Stomach smooth muscle (tissue), 2 donors: Measurements from ENCODE around the gene HIP1R.

Experiments
- H3K27ac ChIP-seq: one replicate; pipeline ENCODE4 v1.7.0; 2013; ENCODE audit warnings: mild to moderate bottlenecking, low read length, inconsistent platforms
- H3K27me3 ChIP-seq, 2 donors: one replicate each; pipeline ENCODE4 v1.7.0; 2013; ENCODE audit warnings: low read length in 2 of 2; ENCODE audit not compliant: insufficient read depth in 2 of 2, control insufficient read depth in 1 of 2
- H3K36me3 ChIP-seq, 2 donors: one replicate each; pipeline ENCODE4 v1.7.0; 2013; ENCODE audit warnings: low read length in 2 of 2; ENCODE audit not compliant: control insufficient read depth in 2 of 2, insufficient read depth in 2 of 2
- H3K4me1 ChIP-seq: one replicate; pipeline ENCODE4 v1.7.0; 2013; ENCODE audit warnings: low read length; ENCODE audit not compliant: control insufficient read depth, insufficient read depth
- H3K4me3 ChIP-seq, 2 donors: one replicate each; pipeline ENCODE4 v1.7.0; 2013; ENCODE audit warnings: low read length in 2 of 2
- H3K9ac ChIP-seq, 2 donors: one replicate each; pipeline ENCODE4 v1.7.0; 2013; ENCODE audit warnings: low read length in 2 of 2, mild to moderate bottlenecking in 1 of 2
- H3K9me3 ChIP-seq, 2 donors: one replicate each; pipeline ENCODE4 v1.7.0; 2013; ENCODE audit warnings: low read length in 2 of 2; ENCODE audit not compliant: control insufficient read depth in 2 of 2
- donor health status: healthy.
- donor health status: Pancreatic carcinoma.

The HIP1R gene

DNA sequence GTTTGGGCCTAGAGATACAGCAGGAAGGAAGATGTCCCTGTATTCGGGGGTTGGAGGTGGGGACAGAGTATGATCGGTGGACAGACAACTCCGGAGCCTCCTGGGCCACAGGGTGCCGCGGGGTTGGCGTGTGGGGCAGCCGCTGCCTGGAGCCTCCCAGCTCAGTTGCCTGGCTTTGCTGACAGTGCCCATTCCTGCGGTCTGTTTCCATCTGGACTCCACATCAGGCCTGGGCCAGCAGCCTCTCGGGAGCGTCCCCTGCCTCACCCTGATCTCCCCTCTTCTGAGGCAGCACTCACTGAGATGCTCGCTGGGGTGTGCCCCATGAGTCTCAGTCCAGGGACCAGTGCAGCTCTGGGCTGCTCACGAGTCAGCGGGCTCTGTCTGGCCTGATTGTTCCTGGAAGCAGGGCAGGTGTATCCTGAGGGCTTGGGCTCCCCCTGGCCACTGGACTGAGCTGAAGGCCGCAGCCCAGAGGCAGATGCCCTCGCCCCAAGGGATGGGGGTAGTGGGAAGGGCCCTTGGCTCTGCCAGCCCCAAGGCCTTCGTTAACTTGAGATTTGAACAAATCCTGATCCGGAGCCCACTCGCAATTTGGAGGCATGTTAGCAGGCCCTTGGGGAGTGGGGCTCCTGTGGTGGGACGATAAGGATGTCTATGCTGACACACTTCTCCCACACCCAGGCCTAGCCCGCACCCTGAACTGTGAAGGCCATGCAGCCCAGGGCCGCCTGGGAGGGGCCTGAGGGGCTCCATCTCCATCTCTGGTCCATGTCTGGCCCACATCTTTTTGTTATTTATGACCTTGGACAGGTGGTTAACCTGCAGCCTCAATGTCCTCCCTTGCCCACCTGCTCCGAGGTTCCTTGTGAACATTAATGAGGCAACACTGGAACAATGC lies 7.5 kb downstream of the HIP1R start:
- Histone ChIP-seq H3K4me3 (no peak overlapping the region), H3K9ac (no peak overlapping the region), H3K27me3 (no peaks in the 10 kb centered on the region), H3K4me1 (peaks cover 9% of the 10 kb centered on the region), H3K36me3 (no peaks in the 10 kb centered on the region), H3K27ac (no peak overlapping the region), H3K9me3 (no peaks in the 10 kb centered on the region)

- Histone ChIP-seq H3K27ac (no peak overlapping the region), H3K9ac (no peak overlapping the region), H3K4me3 (no peak overlapping the region), H3K36me3 (no peaks in the 10 kb centered on the region), H3K9me3 (no peaks in the 10 kb centered on the region), H3K4me1 (peaks cover 9% of the 10 kb centered on the region), H3K27me3 (no peaks in the 10 kb centered on the region)
Measured at GRCh38 chr12:122843455-122843854, 8.2 kb downstream of the HIP1R start.

DNA sequence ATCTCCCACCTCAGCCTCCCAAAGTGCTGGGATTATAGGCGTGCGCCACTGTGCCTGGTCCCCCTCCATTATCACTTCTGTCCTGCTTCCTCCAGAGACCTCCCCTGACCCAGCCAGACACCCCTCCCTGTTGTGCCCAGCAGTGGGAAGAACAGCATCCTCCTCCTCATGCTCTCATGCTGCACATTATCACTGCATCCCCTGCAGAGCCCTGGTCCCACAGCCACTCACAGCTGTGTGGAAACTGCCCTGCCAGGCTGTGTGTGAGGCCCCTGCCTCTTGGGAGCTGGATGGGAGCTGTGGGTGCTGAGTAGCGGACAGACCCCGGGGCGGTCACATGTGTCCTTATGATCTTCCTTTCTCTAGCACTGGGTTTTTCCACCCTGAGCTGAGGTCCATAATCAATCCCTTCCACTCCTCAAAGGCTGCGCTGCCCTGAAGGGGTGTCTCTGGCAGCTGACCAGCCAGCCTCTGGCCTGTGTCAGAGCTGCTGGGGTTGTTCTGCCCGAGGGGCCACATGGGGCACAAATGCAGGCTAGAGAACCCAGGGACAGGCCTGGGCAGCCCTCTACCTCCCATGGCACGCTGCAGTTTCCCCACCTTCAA lies 9.2 kb downstream of the HIP1R start:
- Histone ChIP-seq H3K36me3 (no peaks in the 10 kb centered on the region), H3K4me1 (peaks cover 9% of the 10 kb centered on the region), H3K4me3 (no peak overlapping the region), H3K27me3 (no peaks in the 10 kb centered on the region), H3K9ac (no peak overlapping the region), H3K9me3 (no peaks in the 10 kb centered on the region), H3K27ac (no peak overlapping the region)

- Histone ChIP-seq H3K9me3 (no peaks in the 10 kb centered on the region), H3K9ac (no peak overlapping the region), H3K4me1 (peaks cover 9% of the 10 kb centered on the region), H3K36me3 (no peaks in the 10 kb centered on the region), H3K27me3 (no peaks in the 10 kb centered on the region), H3K27ac (no peak overlapping the region), H3K4me3 (no peak overlapping the region)
Measured at GRCh38 chr12:122845041-122845864, 10.0 kb downstream of the HIP1R start.

GRCh38 chr12:122845865-122846621 lies 10.8 kb downstream of the HIP1R start:
- no peak overlapping the region for H3K27ac ChIP-seq
- H3K4me3 ChIP-seq, result no peak overlapping the region
- peaks cover 9% of the 10 kb centered on the region for H3K4me1 ChIP-seq
- no peaks in the 10 kb centered on the region for H3K36me3 ChIP-seq
- no peaks in the 10 kb centered on the region for H3K9me3 ChIP-seq
- no peaks in the 10 kb centered on the region for H3K27me3 ChIP-seq
- H3K9ac ChIP-seq, result no peak overlapping the region

- Histone ChIP-seq H3K36me3 (no peaks in the 10 kb centered on the region), H3K4me1 (peaks cover 8% of the 10 kb centered on the region), H3K27me3 (no peaks in the 10 kb centered on the region), H3K4me3 (no peak overlapping the region), H3K9ac (no peak overlapping the region), H3K27ac (no peak overlapping the region), H3K9me3 (no peaks in the 10 kb centered on the region)
Measured at GRCh38 chr12:122846622-122847515, 11.6 kb downstream of the HIP1R start.

DNA sequence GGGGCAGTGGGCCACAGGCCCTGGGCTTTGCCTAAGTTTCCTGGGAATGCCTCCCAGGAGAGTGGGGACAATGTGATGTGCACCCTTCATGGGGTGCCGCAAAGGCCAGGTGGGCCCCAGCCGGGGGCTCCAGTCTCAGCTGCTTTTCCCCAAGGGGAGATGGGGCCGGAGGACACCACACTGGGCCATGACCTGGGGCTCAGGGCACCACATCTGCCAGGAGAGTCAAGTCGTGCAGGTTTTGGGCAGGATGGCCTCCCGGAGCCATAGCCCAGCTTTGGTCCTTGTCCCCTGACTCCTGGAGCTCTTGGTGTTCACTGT lies 12.2 kb downstream of the HIP1R start:
- Histone ChIP-seq H3K27ac (no peak overlapping the region), H3K36me3 (no peaks in the 10 kb centered on the region), H3K4me3 (no peak overlapping the region), H3K27me3 (no peaks in the 10 kb centered on the region), H3K4me1 (peaks cover 9% of the 10 kb centered on the region), H3K9ac (no peak overlapping the region), H3K9me3 (no peaks in the 10 kb centered on the region)

GRCh38 chr12:122847921-122848421 lies 12.7 kb downstream of the HIP1R start:
- Histone ChIP-seq H3K9me3 (no peaks in the 10 kb centered on the region), H3K9ac (no peak overlapping the region), H3K27me3 (no peaks in the 10 kb centered on the region), H3K27ac (no peak overlapping the region), H3K4me3 (no peak overlapping the region), H3K4me1 (peaks cover 9% of the 10 kb centered on the region), H3K36me3 (no peaks in the 10 kb centered on the region)

DNA sequence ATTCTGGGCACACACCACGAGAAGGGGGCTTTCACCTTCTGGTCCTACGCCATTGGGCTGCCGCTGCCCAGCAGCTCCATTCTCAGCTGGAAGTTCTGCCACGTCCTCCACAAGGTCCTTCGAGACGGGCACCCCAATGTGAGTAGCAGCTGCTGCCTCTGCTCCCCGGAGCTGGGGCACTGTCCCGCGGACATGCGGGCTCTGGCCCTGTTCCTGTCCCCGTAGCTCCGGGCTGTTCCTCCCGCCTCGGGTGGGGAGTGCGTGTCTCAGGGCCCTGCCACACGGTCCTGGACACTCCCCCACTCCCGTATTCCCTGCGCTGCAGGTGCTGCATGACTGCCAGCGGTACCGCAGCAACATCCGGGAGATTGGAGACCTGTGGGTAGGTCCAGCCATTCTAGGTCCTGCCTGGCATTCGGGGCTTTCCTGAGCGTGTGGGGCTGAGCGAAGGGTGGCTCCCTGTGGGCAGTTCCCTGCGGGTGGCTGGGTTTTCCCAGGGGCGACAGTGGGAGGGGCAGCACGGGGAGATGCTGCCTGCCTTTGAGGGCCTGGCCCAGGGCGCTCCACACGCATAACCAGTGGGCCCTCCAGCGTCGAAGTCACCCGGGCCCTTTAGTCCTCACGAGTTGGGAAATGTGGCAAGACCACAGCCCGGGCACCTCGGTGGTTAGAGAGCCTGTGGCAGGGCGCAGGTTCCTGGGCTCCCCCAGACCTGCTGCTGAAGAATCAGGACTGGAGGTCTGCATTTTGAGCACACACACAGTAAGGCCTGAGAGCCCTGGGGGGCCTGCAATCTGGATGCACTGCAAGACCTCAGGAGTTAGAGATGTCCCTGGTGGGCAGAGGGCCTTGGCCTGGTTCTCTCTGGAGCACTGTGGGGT lies 13.5 kb downstream of the HIP1R start:
- no peaks in the 10 kb centered on the region for H3K9me3 ChIP-seq
- H3K36me3 ChIP-seq, result no peaks in the 10 kb centered on the region
- no peak overlapping the region for H3K9ac ChIP-seq
- H3K4me3 ChIP-seq, result no peak overlapping the region
- H3K27ac ChIP-seq, result no peak overlapping the region
- peaks cover 13% of the 10 kb centered on the region for H3K4me1 ChIP-seq
- H3K27me3 ChIP-seq, result peaks cover 0 to under 1% of the 10 kb centered on the region in 2 donors
